K562 (cell line): ENCODE measurements around the gene TANC1. TPM values are rescaled to one million over a fixed set of nuclear protein-coding genes. Genes with fewer than 3 reads are reported as not detected.

Experiments
- ATAC-seq: fragments of 200-7000 bp; cut with Tn5 transposase; 3 replicates; pipeline ENCODE4 v1.9.1; 2020; ENCODE audit warnings: moderate library complexity
- BruUV-seq: library from RNA; stranded (reverse); fragments of 400-500 nt; replicated peaks from 2 replicates; lab custom pipeline; 2021; lab: Mats Ljungman, UMichigan
- CTCF ChIA-PET: fragments of 300-600 bp; formaldehyde crosslinking; extraction: SDS; loops from one replicate; lab custom pipeline; 2021; ENCODE audit warnings: low intra/inter-chr PET ratio; lab: Yijun Ruan, JAX
- POLR2A ChIA-PET: fragments of 300-600, 350-650 bp; sonication (Branson Sonifier 250); formaldehyde crosslinking; extraction: SDS; loops from one replicate; lab custom pipeline; 2021; ENCODE audit warnings: antibody characterized with exemption, inconsistent platforms; lab: Yijun Ruan, JAX
- DNase-seq, 4 experiments: peaks; one replicate each; pipeline versions ENCODE4 v3.0.0 to v3.0.0-alpha.2; 2011 to 2018; ENCODE audit warnings: low spot score in 3 of 4, mixed read lengths in 3 of 4; ENCODE audit errors: extremely low read depth in 1 of 4
- FAIRE-seq: peaks from 2 replicates; lab custom pipeline; 2011; peaks lifted over from hg19 to GRCh38; lab: Jason Lieb, UNC
- H2AFZ ChIP-seq: 2 replicates; pipeline ENCODE4 v1.6.0; 2011; ENCODE audit warnings: low read depth, low read length, control low read depth, inconsistent platforms
- H3K27ac ChIP-seq: fragments of 200-600 bp; 3 replicates; pipeline ENCODE4 v1.8.0; 2011; ENCODE audit warnings: low read depth, mild to moderate bottlenecking, control low read depth, inconsistent platforms, low read length, moderate library complexity, mixed read lengths; ENCODE audit errors: extremely low read depth
- H3K27me3 ChIP-seq, 2 experiments: fragments of 300-600 bp in 1 of 2; 2 replicates in 1 of 2; 3 replicates in 1 of 2; pipeline versions ENCODE4 v1.6.0 to v1.8.0; 2011; ENCODE audit warnings: inconsistent platforms in 2 of 2, low read length in 2 of 2, mild to moderate bottlenecking in 1 of 2, mixed read lengths in 1 of 2, moderate library complexity in 1 of 2; ENCODE audit not compliant: control insufficient read depth in 2 of 2, insufficient read depth in 2 of 2
- H3K36me3 ChIP-seq: fragments of 300-600 bp; 3 replicates; pipeline ENCODE4 v1.8.0; 2011; ENCODE audit warnings: mild to moderate bottlenecking, low read length, inconsistent platforms; ENCODE audit not compliant: control insufficient read depth, insufficient read depth
- H3K4me1 ChIP-seq, 2 experiments: fragments of 200-600 bp in 1 of 2; replicated peaks in 1 of 2; 2 replicates in 1 of 2; 3 replicates in 1 of 2; pipeline versions ENCODE4 v1.5.1 to v1.8.0; 2011; ENCODE audit warnings: inconsistent platforms in 2 of 2, low read length in 2 of 2, mild to moderate bottlenecking in 1 of 2, mixed read lengths in 1 of 2, moderate library complexity in 1 of 2; ENCODE audit not compliant: control insufficient read depth in 2 of 2, insufficient read depth in 2 of 2
- H3K4me2 ChIP-seq: 2 replicates; pipeline ENCODE4 v1.6.1; 2011; ENCODE audit warnings: low read length, control low read depth, inconsistent platforms, mixed read lengths; ENCODE audit not compliant: insufficient read depth
- H3K4me3 ChIP-seq: fragments of 200-600 bp; sonication (generic), shearing (Covaris generic); 2 replicates; pipeline ENCODE4 v1.5.1; 2016; ENCODE audit warnings: control low read depth, inconsistent platforms
- H3K79me2 ChIP-seq: fragments of 200-600 bp; 3 replicates; pipeline ENCODE4 v1.8.0; 2011; ENCODE audit warnings: low read length, inconsistent platforms; ENCODE audit not compliant: control insufficient read depth, insufficient read depth
- H3K9ac ChIP-seq, 2 experiments: 2 replicates each; pipeline versions ENCODE4 v1.6.0 to v1.6.1; 2011; ENCODE audit warnings: low read depth in 2 of 2, low read length in 2 of 2, control low read depth in 1 of 2, inconsistent platforms in 1 of 2, mild to moderate bottlenecking in 1 of 2, mixed read lengths in 1 of 2; ENCODE audit not compliant: insufficient read depth in 1 of 2
- H3K9me1 ChIP-seq: one replicate; pipeline ENCODE4 v1.6.0; 2011; ENCODE audit warnings: inconsistent platforms, mild to moderate bottlenecking, low read length, moderate library complexity; ENCODE audit not compliant: control insufficient read depth, insufficient read depth
- H3K9me3 ChIP-seq: replicated peaks from 2 replicates; pipeline ENCODE4 v1.5.1; 2011; ENCODE audit warnings: low read depth, low read length, inconsistent platforms; ENCODE audit not compliant: control insufficient read depth, insufficient read depth
- H4K20me1 ChIP-seq: replicated peaks from 2 replicates; pipeline ENCODE4 v1.6.1; 2011; ENCODE audit warnings: low read length, inconsistent platforms, mixed read lengths; ENCODE audit not compliant: control insufficient read depth, insufficient read depth
- CBFB ChIP-seq: sonication (generic); formaldehyde crosslinking; IDR thresholded peaks from 2 replicates; pipeline ENCODE4 v1.4.0; 2020; ENCODE audit warnings: mild to moderate bottlenecking, missing genetic modification reagents
- FIP1L1 ChIP-seq: fragments of 200-400 bp; formaldehyde crosslinking; IDR thresholded peaks from 2 replicates; pipeline ENCODE4 v1.6.1; 2018; ENCODE audit warnings: mild to moderate bottlenecking, low read depth, low read length; ENCODE audit not compliant: poor library complexity, severe bottlenecking
- MED1 ChIP-seq: sonication (generic); formaldehyde crosslinking; IDR thresholded peaks from 2 replicates; pipeline ENCODE4 v1.8.1; 2023; ENCODE audit warnings: missing genetic modification reagents, borderline replicate concordance
- RFX5 ChIP-seq: IDR thresholded peaks from 2 replicates; pipeline ENCODE4 v1.6.1; 2011; ENCODE audit warnings: low read depth, mild to moderate bottlenecking, improper control_type of control experiment, low read length
- TAL1 ChIP-seq: fragments of 450-650 bp; IDR thresholded peaks from 2 replicates; pipeline ENCODE4 v1.6.1; 2016; ENCODE audit warnings: mild to moderate bottlenecking
- ZNF121 ChIP-seq: sonication (generic); formaldehyde crosslinking; conservative IDR thresholded peaks from 2 replicates; pipeline ENCODE4 v1.8.0; 2022; ENCODE audit warnings: missing genetic modification reagents
- ZNF408 ChIP-seq: fragments of 250-450 bp; sonication (Bioruptor Pico); IDR thresholded peaks from 2 replicates; pipeline ENCODE4 v1.4.0; 2020; ENCODE audit warnings: low read depth, mild to moderate bottlenecking, moderate library complexity
- ZNF77 ChIP-seq: fragments of 250-450 bp; sonication (Bioruptor Pico); IDR thresholded peaks from 2 replicates; pipeline ENCODE4 v1.5.0; 2020
- WGBS: fragments of 100-300 bp; shearing (Covaris generic); methylation state at CpG from one replicate; pipeline ENCODE4 v1.1.6; 2016; ENCODE audit warnings: low coverage, mixed read lengths; ENCODE audit not compliant: insufficient coverage; ENCODE audit errors: missing lambda C conversion rate; 5-methylcytosine and 5-hydroxymethylcytosine counted together
- in situ Hi-C: fragments of 300-500 bp; cut with MboI; formaldehyde crosslinking; loops from 4 replicates; pipeline ENCODE4 v1.15.0; 2018; ENCODE audit warnings: inconsistent platforms, mixed read lengths
- intact Hi-C: fragments of 100-400 bp; cut with micrococcal nuclease; formaldehyde crosslinking; loops from 2 replicates; pipeline ENCODE4 v1.14.2; 2022
- polyA plus RNA-seq, 8 experiments: library from polyadenylated mRNA; depleted of rRNA in 4 of 8; stranded (reverse) in 5 of 8; unstranded in 3 of 8; fragments of >200 nt; fragmentation: Nextera tagmentation in 2 of 8; fragmentation: Illumina TruSeq in 1 of 8; extraction: Ambion mirVana in 2 of 8; extraction: Trizol in 1 of 8; gene quantifications; 2 replicates each; pipeline versions ENCODE4 v1.2.1 to v1.2.3, GENCODE V29; 2011 to 2014; ENCODE audit warnings: inconsistent platforms in 1 of 8, missing spikeins in 1 of 8
- total RNA-seq, 7 experiments: library from RNA; depleted of rRNA in 6 of 7; stranded (reverse); fragments of >200 nt in 6 of 7; fragmentation: Illumina TruSeq in 2 of 7; extraction: Trizol in 2 of 7; gene quantifications; 2 replicates each; pipeline versions ENCODE4 v1.2.1 to v1.2.3, GENCODE V29; 2011 to 2021; ENCODE audit warnings: low replicate concordance in 1 of 7
- TF ChIP-seq, protein P1 (sequence below): fragments of 450-650 bp; IDR thresholded peaks from 2 replicates; pipeline ENCODE4 v1.6.1; 2016; ENCODE audit warnings: borderline replicate concordance
- TF ChIP-seq, protein P2 (sequence below): fragments of 450-650 bp; IDR thresholded peaks from 2 replicates; pipeline ENCODE4 v1.6.1; 2016

TANC1 gene
- total and polyA plus RNA-seq, 9 of the 15 experiments (the other 6 are each of a cell fraction or from before 2014, with no cell fraction given), result under 0.01 to 0.20 (median 0.07) TPM; not detected in 1

DNA sequence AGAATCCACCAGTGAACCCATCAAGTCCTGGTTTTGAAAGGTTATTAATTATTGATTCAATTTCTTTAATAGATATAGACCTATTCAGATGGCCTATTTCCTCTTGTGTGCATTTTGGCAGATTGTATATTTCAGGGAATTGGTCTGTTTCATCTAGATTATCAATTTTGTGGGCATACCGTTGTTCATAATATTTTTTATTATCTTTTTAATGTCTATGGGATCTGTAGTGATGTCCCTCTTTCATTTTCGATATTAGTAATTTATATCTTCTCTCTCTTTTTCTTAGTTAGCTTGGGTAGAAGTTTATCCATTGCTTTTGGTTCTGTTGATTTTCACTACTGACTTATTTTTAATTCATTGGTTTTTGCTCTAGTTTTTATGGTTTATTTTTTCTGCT lies 39.9 kb upstream of the TANC1 start:
- POLR2A ChIA-PET, result no interaction called here
- H3K4me1 ChIP-seq, result no peaks in the 10 kb centered on the region
- no peak overlapping the region for H3K4me3 ChIP-seq
- H3K36me3 ChIP-seq, result no peaks in the 10 kb centered on the region
- no peak overlapping the region for H3K4me2 ChIP-seq
- H3K9ac ChIP-seq, result no peak overlapping the region
- no TSS peak for BruUV-seq
- H4K20me1 ChIP-seq, result no peaks in the 10 kb centered on the region
- no peak overlapping the region for H3K27ac ChIP-seq
- H2AFZ ChIP-seq, result no peak overlapping the region
- FAIRE-seq (no peak), DNase-seq (no peak), ATAC-seq (no peak)
- H3K9me1 ChIP-seq, result no peaks in the 10 kb centered on the region
- TF ChIP-seq FIP1L1 (no peak), MED1 (CRISPR knock-in tag) (no peak), CBFB (CRISPR knock-in tag) (no peak), ZNF77 (CRISPR knock-in tag) (no peak), RFX5 (no peak), ZNF408 (CRISPR knock-in tag) (no peak), ZNF121 (CRISPR knock-in tag) (no peak), TAL1 (no peak)
- TF ChIP-seq, protein P1, sequence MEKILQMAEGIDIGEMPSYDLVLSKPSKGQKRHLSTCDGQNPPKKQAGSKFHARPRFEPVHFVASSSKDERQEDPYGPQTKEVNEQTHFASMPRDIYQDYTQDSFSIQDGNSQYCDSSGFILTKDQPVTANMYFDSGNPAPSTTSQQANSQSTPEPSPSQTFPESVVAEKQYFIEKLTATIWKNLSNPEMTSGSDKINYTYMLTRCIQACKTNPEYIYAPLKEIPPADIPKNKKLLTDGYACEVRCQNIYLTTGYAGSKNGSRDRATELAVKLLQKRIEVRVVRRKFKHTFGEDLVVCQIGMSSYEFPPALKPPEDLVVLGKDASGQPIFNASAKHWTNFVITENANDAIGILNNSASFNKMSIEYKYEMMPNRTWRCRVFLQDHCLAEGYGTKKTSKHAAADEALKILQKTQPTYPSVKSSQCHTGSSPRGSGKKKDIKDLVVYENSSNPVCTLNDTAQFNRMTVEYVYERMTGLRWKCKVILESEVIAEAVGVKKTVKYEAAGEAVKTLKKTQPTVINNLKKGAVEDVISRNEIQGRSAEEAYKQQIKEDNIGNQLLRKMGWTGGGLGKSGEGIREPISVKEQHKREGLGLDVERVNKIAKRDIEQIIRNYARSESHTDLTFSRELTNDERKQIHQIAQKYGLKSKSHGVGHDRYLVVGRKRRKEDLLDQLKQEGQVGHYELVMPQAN, result no peak
- TF ChIP-seq, protein P2, sequence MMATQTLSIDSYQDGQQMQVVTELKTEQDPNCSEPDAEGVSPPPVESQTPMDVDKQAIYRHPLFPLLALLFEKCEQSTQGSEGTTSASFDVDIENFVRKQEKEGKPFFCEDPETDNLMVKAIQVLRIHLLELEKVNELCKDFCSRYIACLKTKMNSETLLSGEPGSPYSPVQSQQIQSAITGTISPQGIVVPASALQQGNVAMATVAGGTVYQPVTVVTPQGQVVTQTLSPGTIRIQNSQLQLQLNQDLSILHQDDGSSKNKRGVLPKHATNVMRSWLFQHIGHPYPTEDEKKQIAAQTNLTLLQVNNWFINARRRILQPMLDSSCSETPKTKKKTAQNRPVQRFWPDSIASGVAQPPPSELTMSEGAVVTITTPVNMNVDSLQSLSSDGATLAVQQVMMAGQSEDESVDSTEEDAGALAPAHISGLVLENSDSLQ, result no peak
- no peaks in the 10 kb centered on the region for H3K79me2 ChIP-seq
- CTCF ChIA-PET, result no interaction called here
- in situ Hi-C loops, result no loop called here
- H3K9me3 ChIP-seq, result no peaks in the 10 kb centered on the region
- 3% methylated on average over 2 of the region's 2 CpGs for WGBS
- intact Hi-C loops, result no loop called here
- H3K27me3 ChIP-seq, result peaks cover 2 to 6% of the 10 kb centered on the region in 2 experiments; a peak in 3 of 5 replicates
